Endodermal cell (in vitro differentiated cells): ENCODE results near the gene TNK2. TPM values are rescaled to one million over a fixed set of nuclear protein-coding genes. Genes with fewer than 3 reads are reported as not detected.
"Not testable (repeated sequence)": the region's sequence is repeated elsewhere in the genome, so short reads cannot be mapped to it uniquely, and the experiment has no call there.

Source experiments
- DNase-seq: peaks from one replicate; pipeline ENCODE4 v3.0.0-alpha.2; 2017
- H3K27ac ChIP-seq: 2 replicates; pipeline ENCODE4 v1.5.1; 2013; ENCODE audit warnings: mild to moderate bottlenecking, low read depth, low read length, moderate library complexity
- H3K27me3 ChIP-seq: 2 replicates; pipeline ENCODE4 v1.6.1; 2013; ENCODE audit warnings: mild to moderate bottlenecking, low read length, moderate library complexity; ENCODE audit not compliant: insufficient read depth, control insufficient read depth, poor library complexity, severe bottlenecking
- H3K36me3 ChIP-seq: 2 replicates; pipeline ENCODE4 v1.7.0; 2013; ENCODE audit warnings: mild to moderate bottlenecking, low read length, moderate library complexity; ENCODE audit not compliant: control insufficient read depth, insufficient read depth
- H3K4me1 ChIP-seq: one replicate; pipeline ENCODE4 v1.7.0; 2013; ENCODE audit warnings: low read length; ENCODE audit not compliant: control insufficient read depth, insufficient read depth
- H3K4me3 ChIP-seq: 2 replicates; pipeline ENCODE4 v1.5.1; 2013; ENCODE audit warnings: mild to moderate bottlenecking, low read length, moderate library complexity
- H3K9ac ChIP-seq: 2 replicates; pipeline ENCODE4 v1.6.1; 2013; ENCODE audit warnings: mild to moderate bottlenecking, low read length, moderate library complexity; ENCODE audit not compliant: poor library complexity, severe bottlenecking; ENCODE audit errors: extremely low read depth
- H3K9me3 ChIP-seq: 2 replicates; pipeline ENCODE4 v1.6.1; 2013; ENCODE audit warnings: mild to moderate bottlenecking, low read length, moderate library complexity; ENCODE audit not compliant: control insufficient read depth
- H3K27ac Mint-ChIP-seq: 2 replicates; pipeline ENCODE4 v1.8.0; 2020; ENCODE audit warnings: mixed read lengths
- H3K27me3 Mint-ChIP-seq: 2 replicates; pipeline ENCODE4 v1.8.0; 2021; ENCODE audit warnings: mild to moderate bottlenecking, mixed read lengths; ENCODE audit not compliant: insufficient read depth
- H3K36me3 Mint-ChIP-seq: 2 replicates; pipeline ENCODE4 v1.8.0; 2020; ENCODE audit warnings: low read depth, mixed read lengths
- H3K4me1 Mint-ChIP-seq: 2 replicates; pipeline ENCODE4 v1.8.0; 2020; ENCODE audit warnings: mixed read lengths
- H3K4me3 Mint-ChIP-seq: 2 replicates; pipeline ENCODE4 v1.8.0; 2020; ENCODE audit warnings: mild to moderate bottlenecking, moderate library complexity, mixed read lengths
- H3K9me3 Mint-ChIP-seq: 2 replicates; pipeline ENCODE4 v1.8.0; 2020; ENCODE audit warnings: mild to moderate bottlenecking, mixed read lengths
- WGBS, 2 experiments: methylation state at CpG; one replicate each; pipeline versions ENCODE4 v1.1.5 to v1.1.7; 2013; ENCODE audit warnings: missing lambda C conversion rate in 2 of 2, mixed read lengths in 1 of 2; ENCODE audit not compliant: insufficient coverage in 1 of 2, insufficient read length in 1 of 2; 5-methylcytosine and 5-hydroxymethylcytosine counted together
- long read RNA-seq, 4 experiments: library from polyadenylated mRNA in 2 of 4; library from RNA in 1 of 4; library from capped mRNA in 1 of 4; stranded (forward) in 3 of 4; unstranded in 1 of 4; transcript quantifications; one replicate each; pipeline ENCODE4 v2.0.0, GENCODE V29; 2020 to 2021; ENCODE audit warnings: inconsistent platforms in 1 of 4
- polyA plus RNA-seq, 2 experiments: library from polyadenylated mRNA; stranded (reverse); fragments of 50-300 nt; gene quantifications; one replicate each; pipeline ENCODE4 v1.2.3, GENCODE V29; 2013
- total RNA-seq, 2 donors: library from RNA; stranded (reverse); fragmentation: NEBNext Ultra II Directional in 1 of 2; extraction: Animal tissue kit (Norgen Biotek cat#: 25700) in 1 of 2; gene quantifications; 2 replicates in 1 of 2; 3 replicates in 1 of 2; pipeline ENCODE4 v1.2.1, GENCODE V29; 2021
- TF ChIP-seq, protein P1 (sequence below): fragments of 200-600 bp; sonication (generic); conservative IDR thresholded peaks from 2 replicates; pipeline ENCODE4 v1.5.0; 2021; ENCODE audit warnings: antibody characterized with exemption, mild to moderate bottlenecking

The TNK2 gene
- 10 to 100 TPM; 53.2 to 85.7 TPM for total RNA-seq
- 34.8 TPM for polyA plus RNA-seq (2013, experiment 1 of 2)
- polyA plus RNA-seq (2013, experiment 2 of 2), result 29.4 TPM
- long read RNA-seq, experiment 1, partial matches to known transcripts, result 3 of 6 reads
- long read RNA-seq, experiment 1, other reads (novel, unspliced or antisense), result 0 of 6 reads
- long read RNA-seq, experiment 2, partial matches to known transcripts, result 2 of 12 reads
- long read RNA-seq, experiment 2, other reads (novel, unspliced or antisense), result 7 of 12 reads
- long read RNA-seq, experiment 3, partial matches to known transcripts, result 3 of 6 reads
- long read RNA-seq, experiment 3, other reads (novel, unspliced or antisense), result 0 of 6 reads
- long read RNA-seq, experiment 4, result 0 reads

GRCh38 chr3:195907934-195908693 lies at the start of gene TNK2:
TSS of gene TNK2 (minus strand) at chr3:195908551. CDS start at chr3:195888588, 19,963 bp downstream.
- H3K36me3 ChIP-seq, result peaks cover 6% of the 10 kb centered on the region
- Mint-ChIP-seq H3K9me3 (no peaks in the 10 kb centered on the region), H3K4me1 (peaks cover 27% of the 10 kb centered on the region), H3K27me3 (peaks cover 2% of the 10 kb centered on the region), H3K27ac (no peak within 1 kb of the TSS), H3K36me3 (peaks cover 13% of the 10 kb centered on the region), H3K4me3 (peak within 1 kb of the TSS; percentile 81)
- H3K9ac ChIP-seq, result peak within 1 kb of the TSS; percentile 45
- peaks cover 16% of the 10 kb centered on the region for H3K4me1 ChIP-seq
- WGBS, 2 experiments, result 11 to 70% methylated on average over 6 to 35 of the region's 35 CpGs
- H3K27ac ChIP-seq, result no peak within 1 kb of the TSS
- H3K9me3 ChIP-seq, result no peaks in the 10 kb centered on the region
- peak within 1 kb of the TSS; percentile 80 for H3K4me3 ChIP-seq
- DNase-seq, result peak; percentile 83
- H3K27me3 ChIP-seq, result no peaks in the 10 kb centered on the region
- TF ChIP-seq, protein P1, sequence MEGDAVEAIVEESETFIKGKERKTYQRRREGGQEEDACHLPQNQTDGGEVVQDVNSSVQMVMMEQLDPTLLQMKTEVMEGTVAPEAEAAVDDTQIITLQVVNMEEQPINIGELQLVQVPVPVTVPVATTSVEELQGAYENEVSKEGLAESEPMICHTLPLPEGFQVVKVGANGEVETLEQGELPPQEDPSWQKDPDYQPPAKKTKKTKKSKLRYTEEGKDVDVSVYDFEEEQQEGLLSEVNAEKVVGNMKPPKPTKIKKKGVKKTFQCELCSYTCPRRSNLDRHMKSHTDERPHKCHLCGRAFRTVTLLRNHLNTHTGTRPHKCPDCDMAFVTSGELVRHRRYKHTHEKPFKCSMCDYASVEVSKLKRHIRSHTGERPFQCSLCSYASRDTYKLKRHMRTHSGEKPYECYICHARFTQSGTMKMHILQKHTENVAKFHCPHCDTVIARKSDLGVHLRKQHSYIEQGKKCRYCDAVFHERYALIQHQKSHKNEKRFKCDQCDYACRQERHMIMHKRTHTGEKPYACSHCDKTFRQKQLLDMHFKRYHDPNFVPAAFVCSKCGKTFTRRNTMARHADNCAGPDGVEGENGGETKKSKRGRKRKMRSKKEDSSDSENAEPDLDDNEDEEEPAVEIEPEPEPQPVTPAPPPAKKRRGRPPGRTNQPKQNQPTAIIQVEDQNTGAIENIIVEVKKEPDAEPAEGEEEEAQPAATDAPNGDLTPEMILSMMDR, result no peak

GRCh38 chr3:195956577-195956976 lies 48.2 kb upstream of the TNK2 start:
- no peak for DNase-seq
- WGBS, 2 experiments, result 94 to 100% methylated on average over 7 of the region's 7 CpGs

DNA sequence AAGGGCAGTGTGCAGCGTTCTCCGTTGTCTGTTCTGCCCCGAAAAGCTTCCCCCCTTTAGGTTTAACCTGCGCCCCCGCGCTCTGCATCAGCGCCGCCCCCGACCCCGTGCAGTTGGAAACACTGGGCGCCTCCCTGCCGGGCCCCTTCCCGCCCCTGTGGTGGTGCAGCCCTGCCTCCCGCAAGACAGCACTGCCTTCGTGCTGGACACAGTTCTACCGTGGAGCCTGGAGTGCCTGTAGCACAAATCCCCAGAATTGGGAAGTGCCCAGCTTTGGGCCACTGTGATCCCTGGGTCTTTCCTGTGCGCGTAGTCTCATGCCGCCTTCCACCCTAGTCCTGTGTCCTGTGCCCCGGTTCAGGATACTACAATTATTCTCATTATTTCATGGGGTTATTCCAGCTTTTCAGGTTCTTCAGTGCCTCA lies 47.1 kb upstream of the TNK2 start:
- not testable (repeated sequence) for H3K4me3 ChIP-seq, H3K27me3 ChIP-seq, H3K9me3 ChIP-seq, H3K9ac ChIP-seq, H3K27ac ChIP-seq, H3K4me1 Mint-ChIP-seq, H3K27ac Mint-ChIP-seq, H3K4me1 ChIP-seq, H3K36me3 ChIP-seq, H3K27me3 Mint-ChIP-seq, H3K9me3 Mint-ChIP-seq
- Mint-ChIP-seq H3K4me3 (peak overlapping the region; percentile 77), H3K36me3 (peaks cover 12% of the 10 kb centered on the region)
- DNase-seq, result peak; percentile 60
- WGBS, 2 experiments, result 52 to 73% methylated on average over 11 to 20 of the region's 20 CpGs

More at GRCh38 chr3:195956577-195956976, 48.2 kb upstream of the TNK2 start:
- H3K36me3 ChIP-seq, result peaks cover 11% of the 10 kb centered on the region
- no peak overlapping the region for H3K9ac ChIP-seq
- Mint-ChIP-seq H3K27me3 (no peaks in the 10 kb centered on the region), H3K27ac (no peak overlapping the region), H3K4me3 (no peak overlapping the region), H3K9me3 (peaks cover 10% of the 10 kb centered on the region), H3K36me3 (peaks cover 20% of the 10 kb centered on the region), H3K4me1 (peaks cover 1% of the 10 kb centered on the region)
- no peak overlapping the region for H3K27ac ChIP-seq
- no peaks in the 10 kb centered on the region for H3K4me1 ChIP-seq
- H3K9me3 ChIP-seq, result no peaks in the 10 kb centered on the region
- H3K4me3 ChIP-seq, result no peak overlapping the region
- H3K27me3 ChIP-seq, result no peaks in the 10 kb centered on the region
- TF ChIP-seq, protein P1, result no peak

GRCh38 chr3:195954752-195955119 lies 46.4 kb upstream of the TNK2 start:
- 0% methylated on average over 11 of the region's 27 CpGs; no CpG with 5 or more reads in 1 of the 2 experiments for WGBS, 2 experiments
- not testable (repeated sequence) for H3K4me1 ChIP-seq, H3K27me3 Mint-ChIP-seq, DNase-seq, H3K27me3 ChIP-seq, H3K4me1 Mint-ChIP-seq, H3K9me3 ChIP-seq, H3K9me3 Mint-ChIP-seq, H3K9ac ChIP-seq, H3K27ac ChIP-seq, H3K36me3 ChIP-seq
- H3K27ac Mint-ChIP-seq, result peak overlapping the region; percentile 89
- peaks cover 13% of the 10 kb centered on the region for H3K36me3 Mint-ChIP-seq
- H3K4me3 ChIP-seq, result peak overlapping the region; percentile 66
- H3K4me3 Mint-ChIP-seq, result peak overlapping the region; percentile 77

DNA sequence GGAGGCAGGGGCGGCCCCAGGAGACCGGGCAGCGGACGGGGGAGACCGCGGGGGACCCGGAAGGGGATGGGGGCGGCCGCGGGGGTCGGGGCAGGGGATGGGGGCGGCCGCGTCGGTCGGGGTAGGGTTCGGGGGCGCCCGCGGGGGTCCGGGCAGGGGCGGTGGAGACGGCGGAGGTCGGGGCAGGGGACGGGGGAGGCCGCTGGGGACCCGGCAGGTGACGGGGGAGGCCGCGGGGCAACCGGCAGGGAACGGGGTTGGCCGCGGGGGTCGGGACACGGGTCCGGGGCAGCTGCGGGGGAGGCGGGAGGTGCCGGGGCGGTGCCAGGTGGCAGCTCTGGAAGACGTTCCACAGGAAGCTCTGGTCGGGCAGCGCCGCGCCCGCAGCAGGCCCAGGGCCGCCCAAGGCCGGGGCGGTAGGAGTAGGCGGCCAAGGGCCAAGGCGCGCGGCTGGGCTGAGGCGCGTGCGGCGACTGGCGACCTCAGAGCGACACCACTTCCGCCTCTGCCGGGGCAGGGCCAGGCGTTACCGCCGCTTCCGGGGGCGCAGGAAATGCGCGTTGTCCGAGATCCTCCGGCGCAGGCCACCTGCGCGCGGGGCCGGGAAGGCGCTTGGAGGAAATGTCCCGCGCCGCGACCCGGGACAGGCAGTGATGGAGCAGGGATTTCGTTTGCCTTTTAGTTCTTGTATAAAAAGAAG lies 45.9 kb upstream of the TNK2 start:
- Mint-ChIP-seq H3K27ac (peak overlapping the region; percentile 89), H3K4me3 (peak overlapping the region; percentile 77)
- H3K9me3 Mint-ChIP-seq, H3K9ac ChIP-seq, H3K36me3 ChIP-seq, H3K4me1 Mint-ChIP-seq, H3K9me3 ChIP-seq, H3K27me3 Mint-ChIP-seq, H3K27me3 ChIP-seq, H3K4me1 ChIP-seq, H3K27ac ChIP-seq, H3K36me3 Mint-ChIP-seq: not testable (repeated sequence)
- peak overlapping the region; percentile 66 for H3K4me3 ChIP-seq
- 0% methylated on average over 8 to 28 of the region's 84 CpGs for WGBS, 2 experiments
- DNase-seq, result peak; percentile 93
